Lower lobe of right lung (tissue), 2 donors: ENCODE measurements around the gene ESM1. TPM values are rescaled to one million over a fixed set of nuclear protein-coding genes. Genes with fewer than 3 reads are reported as not detected.

Experiments used
- ATAC-seq, 2 donors: fragments of 200-7000 bp; cut with Tn5 transposase; one replicate each; pipeline ENCODE4 v1.9.1; 2020 to 2022; ENCODE audit warnings: mild to moderate bottlenecking in 2 of 2, moderate library complexity in 2 of 2
- DNase-seq: peaks from one replicate; pipeline ENCODE4 v3.0.0-alpha.2; 2020
- H3K27ac ChIP-seq: fragments of 200-600 bp; one replicate; pipeline ENCODE4 v1.8.0; 2022
- H3K27me3 ChIP-seq: fragments of 200-600 bp; one replicate; pipeline ENCODE4 v1.8.0; 2022; ENCODE audit warnings: low read depth
- H3K36me3 ChIP-seq: fragments of 200-600 bp; one replicate; pipeline ENCODE4 v1.8.0; 2022; ENCODE audit warnings: mild to moderate bottlenecking
- H3K4me1 ChIP-seq: fragments of 200-600 bp; one replicate; pipeline ENCODE4 v1.8.0; 2022
- H3K4me3 ChIP-seq: fragments of 200-600 bp; one replicate; pipeline ENCODE4 v1.8.0; 2022; ENCODE audit warnings: mild to moderate bottlenecking
- H3K9me3 ChIP-seq: fragments of 200-600 bp; one replicate; pipeline ENCODE4 v1.8.0; 2022
- intact Hi-C: fragments of 100-400 bp; cut with DNase I; formaldehyde crosslinking; loops from one replicate; pipeline ENCODE4 v1.11.0; 2022
- long read RNA-seq: library from polyadenylated mRNA; unstranded; transcript quantifications from one replicate; pipeline ENCODE4 v2.0.0, GENCODE V29; 2021
- total RNA-seq: library from RNA; stranded (reverse); fragmentation: NEBNext Ultra II Directional; extraction: Animal tissue kit (Norgen Biotek cat#: 25700); gene quantifications from one replicate; pipeline ENCODE4 v1.2.1, GENCODE V29; 2021
- TF ChIP-seq, protein P1 (sequence below): fragments of 200-600 bp; IDR thresholded peaks from one replicate; pipeline ENCODE4 v1.8.0; 2022; ENCODE audit warnings: antibody characterized with exemption, mild to moderate bottlenecking
- donor health status: DM: no; HTN: yes; CAD: no; lungs with severe emphysema.

ESM1 gene, protein sequence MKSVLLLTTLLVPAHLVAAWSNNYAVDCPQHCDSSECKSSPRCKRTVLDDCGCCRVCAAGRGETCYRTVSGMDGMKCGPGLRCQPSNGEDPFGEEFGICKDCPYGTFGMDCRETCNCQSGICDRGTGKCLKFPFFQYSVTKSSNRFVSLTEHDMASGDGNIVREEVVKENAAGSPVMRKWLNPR
- 0.68 TPM for total RNA-seq
- long read RNA-seq = 0 reads

DNA sequence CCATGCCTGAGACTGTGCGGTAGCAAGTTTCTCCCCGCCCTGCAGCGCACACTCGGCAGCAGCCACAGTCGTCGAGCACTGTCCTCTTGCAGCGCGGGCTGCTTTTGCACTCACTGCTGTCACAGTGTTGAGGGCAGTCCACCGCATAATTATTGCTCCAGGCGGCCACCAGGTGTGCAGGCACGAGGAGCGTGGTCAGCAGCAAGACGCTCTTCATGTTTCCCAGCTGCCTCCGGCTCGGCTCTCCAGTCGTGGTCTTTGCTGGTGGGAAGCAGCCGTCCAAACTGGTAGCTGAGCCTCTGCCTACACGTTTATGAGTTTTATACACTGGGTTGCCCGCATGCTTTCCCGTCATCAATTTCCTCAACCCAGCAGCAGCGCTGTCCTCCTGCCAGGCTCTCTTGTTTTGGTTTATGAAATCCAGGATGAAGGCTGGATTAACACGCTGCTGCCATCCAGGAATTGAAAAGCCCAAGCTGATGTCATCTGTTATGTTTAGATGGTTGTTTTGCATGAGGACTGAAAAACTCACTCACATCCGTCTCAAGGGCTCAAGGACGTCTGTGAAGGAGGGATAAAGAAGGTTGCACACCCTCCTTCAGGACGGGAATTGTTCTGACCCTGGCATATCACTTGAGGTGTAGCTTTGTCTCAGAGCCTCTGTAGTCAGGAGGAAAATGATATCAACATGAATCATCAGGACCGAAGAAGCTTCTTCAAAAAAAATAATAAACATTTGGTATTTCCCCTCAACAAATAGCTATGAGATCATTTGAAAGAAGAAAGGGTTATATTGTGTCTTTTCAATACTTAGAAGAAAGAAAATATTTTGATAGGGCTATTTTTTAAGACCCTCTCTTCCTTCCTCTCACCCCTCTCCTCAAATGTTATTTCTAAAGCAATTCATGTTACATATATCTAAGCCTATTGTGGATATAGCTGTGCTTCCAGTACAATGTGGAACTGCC, at the start of gene ESM1:
Gene ESM1 (minus strand): TSS at position 293 of the 968 bp plus-strand sequence. CDS start 76 bp downstream, at position 217.
- ATAC-seq (peak; percentile 52 to 70), DNase-seq (peak; percentile 48)
- Histone ChIP-seq H3K27me3 (peaks cover 31% of the 10 kb centered on the region), H3K27ac (no peak within 1 kb of the TSS), H3K9me3 (no peaks in the 10 kb centered on the region), H3K36me3 (no peaks in the 10 kb centered on the region), H3K4me1 (no peaks in the 10 kb centered on the region), H3K4me3 (peak within 1 kb of the TSS; percentile 27)
- intact Hi-C loops = no loop called here
- TF ChIP-seq, protein P1, sequence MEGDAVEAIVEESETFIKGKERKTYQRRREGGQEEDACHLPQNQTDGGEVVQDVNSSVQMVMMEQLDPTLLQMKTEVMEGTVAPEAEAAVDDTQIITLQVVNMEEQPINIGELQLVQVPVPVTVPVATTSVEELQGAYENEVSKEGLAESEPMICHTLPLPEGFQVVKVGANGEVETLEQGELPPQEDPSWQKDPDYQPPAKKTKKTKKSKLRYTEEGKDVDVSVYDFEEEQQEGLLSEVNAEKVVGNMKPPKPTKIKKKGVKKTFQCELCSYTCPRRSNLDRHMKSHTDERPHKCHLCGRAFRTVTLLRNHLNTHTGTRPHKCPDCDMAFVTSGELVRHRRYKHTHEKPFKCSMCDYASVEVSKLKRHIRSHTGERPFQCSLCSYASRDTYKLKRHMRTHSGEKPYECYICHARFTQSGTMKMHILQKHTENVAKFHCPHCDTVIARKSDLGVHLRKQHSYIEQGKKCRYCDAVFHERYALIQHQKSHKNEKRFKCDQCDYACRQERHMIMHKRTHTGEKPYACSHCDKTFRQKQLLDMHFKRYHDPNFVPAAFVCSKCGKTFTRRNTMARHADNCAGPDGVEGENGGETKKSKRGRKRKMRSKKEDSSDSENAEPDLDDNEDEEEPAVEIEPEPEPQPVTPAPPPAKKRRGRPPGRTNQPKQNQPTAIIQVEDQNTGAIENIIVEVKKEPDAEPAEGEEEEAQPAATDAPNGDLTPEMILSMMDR = no peak

DNA sequence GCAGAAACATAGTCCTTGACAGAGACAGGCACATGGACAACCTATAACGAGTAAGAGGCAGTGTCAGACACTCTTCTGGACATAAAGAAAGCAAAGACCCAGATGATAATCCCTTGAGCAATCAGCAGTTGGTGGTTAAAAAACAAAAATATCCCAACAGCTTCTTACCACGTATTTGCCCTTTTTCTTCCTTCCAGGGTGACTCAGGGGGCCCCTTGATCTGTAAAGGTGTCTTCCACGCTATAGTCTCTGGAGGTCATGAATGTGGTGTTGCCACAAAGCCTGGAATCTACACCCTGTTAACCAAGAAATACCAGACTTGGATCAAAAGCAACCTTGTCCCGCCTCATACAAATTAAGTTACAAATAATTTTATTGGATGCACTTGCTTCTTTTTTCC, 48.2 kb upstream of the ESM1 start:
- intact Hi-C loops = no loop called here
- no peak overlapping the region for H3K27ac ChIP-seq
- no peak for ATAC-seq
- H3K4me1 ChIP-seq = peaks cover 10% of the 10 kb centered on the region
- no peaks in the 10 kb centered on the region for H3K36me3 ChIP-seq
- no peaks in the 10 kb centered on the region for H3K9me3 ChIP-seq
- TF ChIP-seq, protein P1 = no peak
- no peaks in the 10 kb centered on the region for H3K27me3 ChIP-seq
- no peak for DNase-seq
- H3K4me3 ChIP-seq = no peak overlapping the region

DNA sequence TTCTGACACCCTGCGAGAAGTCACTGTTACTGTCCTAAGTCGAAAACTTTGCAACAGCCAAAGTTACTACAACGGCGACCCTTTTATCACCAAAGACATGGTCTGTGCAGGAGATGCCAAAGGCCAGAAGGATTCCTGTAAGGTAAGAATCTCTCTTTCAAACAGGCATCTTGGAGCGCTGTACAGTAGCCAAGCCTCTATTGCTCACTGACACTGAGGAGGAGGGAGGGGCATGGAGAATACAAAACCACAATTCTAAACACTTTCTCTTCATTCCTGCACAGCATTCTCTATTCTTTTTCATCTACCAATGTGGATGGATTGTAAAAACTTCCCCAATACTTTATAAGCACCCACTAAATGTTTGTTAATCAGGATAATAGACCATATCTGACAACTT, 46.1 kb upstream of the ESM1 start:
- intact Hi-C loops = no loop called here
- ATAC-seq (no peak), DNase-seq (no peak)
- H3K4me3 ChIP-seq = no peak overlapping the region
- peaks cover 2% of the 10 kb centered on the region for H3K4me1 ChIP-seq
- H3K9me3 ChIP-seq = no peaks in the 10 kb centered on the region
- TF ChIP-seq, protein P1 = no peak
- H3K36me3 ChIP-seq = no peaks in the 10 kb centered on the region
- H3K27ac ChIP-seq = no peak overlapping the region
- no peaks in the 10 kb centered on the region for H3K27me3 ChIP-seq

DNA sequence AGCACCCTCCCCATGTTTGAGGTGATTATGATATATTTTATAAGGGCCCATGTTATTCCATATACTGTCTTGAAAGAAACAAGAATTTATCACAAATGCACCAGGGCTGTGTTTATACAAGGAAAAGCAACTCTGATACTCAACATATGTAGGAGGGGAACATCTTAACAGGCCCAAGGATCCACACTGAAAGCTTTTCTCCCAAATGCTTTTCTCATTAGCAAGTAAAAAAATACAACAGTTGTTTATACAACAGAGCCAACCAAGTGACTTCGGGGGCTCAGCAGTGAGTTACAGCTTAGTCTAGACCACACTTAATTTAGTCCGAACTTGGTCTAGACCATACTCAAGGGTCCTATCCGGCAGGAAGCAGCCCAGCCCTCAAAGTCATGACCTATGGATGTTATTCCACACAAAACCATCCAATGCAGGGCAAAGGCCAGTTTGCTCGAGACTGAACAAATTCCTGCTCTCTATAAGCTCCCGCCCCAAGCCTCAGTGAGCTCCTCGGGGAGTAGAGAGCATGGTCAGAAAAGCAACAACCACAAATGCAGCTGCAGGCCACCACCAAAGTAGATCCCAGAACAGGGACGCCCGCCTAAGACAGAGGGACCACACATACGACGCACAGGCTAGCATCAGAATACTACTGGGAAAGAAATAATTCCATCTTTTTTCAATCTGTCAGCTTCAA, 45.4 kb upstream of the ESM1 start:
- DNase-seq = no peak
- ATAC-seq = no peak
- Histone ChIP-seq H3K4me1 (no peaks in the 10 kb centered on the region), H3K27me3 (no peaks in the 10 kb centered on the region), H3K9me3 (no peaks in the 10 kb centered on the region), H3K4me3 (no peak overlapping the region), H3K36me3 (no peaks in the 10 kb centered on the region), H3K27ac (no peak overlapping the region)
- TF ChIP-seq, protein P1 = no peak
- intact Hi-C loops = no loop called here

DNA sequence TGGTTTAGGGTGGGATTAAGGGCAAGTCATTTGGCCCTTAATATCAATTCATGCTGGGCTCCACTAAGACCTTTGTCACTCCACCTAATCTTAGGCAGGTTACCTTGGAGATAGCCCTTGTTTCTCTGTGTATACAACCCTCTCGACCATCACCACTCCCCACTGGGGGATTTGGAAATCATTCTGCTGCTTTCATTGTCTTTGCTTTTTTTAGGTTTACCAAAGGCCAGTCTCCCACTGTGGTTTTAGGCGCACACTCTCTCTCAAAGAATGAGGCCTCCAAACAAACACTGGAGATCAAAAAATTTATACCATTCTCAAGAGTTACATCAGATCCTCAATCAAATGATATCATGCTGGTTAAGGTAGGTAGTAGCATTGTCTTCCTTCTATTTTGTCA, 44.8 kb upstream of the ESM1 start:
- H3K4me1 ChIP-seq = no peaks in the 10 kb centered on the region
- H3K4me3 ChIP-seq = no peak overlapping the region
- intact Hi-C loops = no loop called here
- DNase-seq = no peak
- TF ChIP-seq, protein P1 = no peak
- H3K36me3 ChIP-seq = no peaks in the 10 kb centered on the region
- no peaks in the 10 kb centered on the region for H3K27me3 ChIP-seq
- ATAC-seq = no peak
- H3K27ac ChIP-seq = no peak overlapping the region
- H3K9me3 ChIP-seq = no peaks in the 10 kb centered on the region
